ENCODE measurements around the gene CA4.
"Not testable (repeated sequence)": the region's sequence is repeated elsewhere in the genome, so short reads cannot be mapped to it uniquely, and the experiment has no call there.

Gene CA4

DNA sequence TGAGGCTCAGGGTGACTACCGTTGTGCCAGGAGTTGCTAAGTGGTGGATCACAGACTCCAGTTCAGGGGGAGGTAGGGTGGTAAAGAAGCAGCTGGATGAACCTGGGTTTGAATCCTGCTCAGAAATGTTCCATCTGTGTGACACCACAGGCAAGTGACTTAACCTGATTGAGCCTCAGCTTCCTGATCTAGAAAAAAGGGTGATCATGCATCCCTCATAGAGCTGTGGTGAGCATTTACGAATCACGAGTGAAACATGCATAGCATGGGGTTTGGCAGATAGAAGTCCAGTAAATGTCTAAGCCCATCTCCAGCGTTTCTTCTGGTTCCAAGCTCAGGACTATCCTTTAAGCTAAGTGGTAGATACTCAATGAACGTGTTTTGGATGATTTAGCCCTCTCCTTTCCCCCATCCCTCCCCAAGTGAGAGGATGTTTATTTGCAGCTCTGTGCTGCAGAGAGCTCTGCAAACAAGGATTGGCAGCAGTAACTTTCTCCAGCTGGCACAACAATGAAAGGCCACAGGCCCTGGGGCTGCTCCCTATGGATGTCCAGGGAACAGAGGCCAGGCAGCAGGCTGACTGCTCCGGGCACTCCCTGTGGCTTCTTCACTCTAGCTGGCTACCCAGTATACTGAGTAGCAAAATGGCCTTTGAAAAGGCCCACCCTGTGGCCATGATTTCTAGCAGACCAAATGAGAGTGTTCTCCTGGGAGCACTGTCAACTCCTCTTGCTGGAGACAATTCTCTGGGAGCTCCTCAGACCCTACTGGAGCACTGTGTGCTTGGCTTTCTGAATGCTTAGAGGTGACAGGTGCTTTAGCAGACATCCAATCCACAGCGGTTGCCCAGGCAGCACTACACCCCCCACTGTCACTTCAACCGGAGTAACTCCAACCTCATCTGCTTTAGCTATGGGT is 21.3 kb downstream of the CA4 start:
- peak; percentile 64 for FAIRE-seq
- no peak for DNase-seq (ENCODE audit: insufficient read length, low spot score)

DNA sequence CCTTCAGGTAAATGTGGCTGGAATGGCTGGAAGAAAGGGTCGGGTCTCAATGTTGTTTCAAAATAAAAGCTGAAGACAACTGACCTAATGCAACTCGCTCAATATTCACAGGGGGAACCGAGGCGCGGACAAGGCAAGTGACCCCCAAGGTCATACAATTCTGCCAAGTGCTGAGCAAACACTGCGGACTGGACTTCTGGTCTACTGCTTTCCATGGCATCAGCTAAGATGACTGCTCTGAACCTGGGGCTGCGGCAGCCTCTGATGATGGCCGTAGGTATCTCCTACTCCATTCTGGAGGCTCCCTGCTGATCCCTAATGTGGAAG is 21.9 kb downstream of the CA4 start:
- no peak for DNase-seq (ENCODE audit: insufficient read length, low spot score)
- FAIRE-seq, result no peak

GRCh38 chr17:60173304-60173819 is 23.6 kb downstream of the CA4 start:
- FAIRE-seq, result no peak
- no peak for DNase-seq (ENCODE audit: insufficient read length, low spot score)

- DNase-seq (ENCODE audit: insufficient read length, low spot score) (no peak), FAIRE-seq (no peak)
These were observed 24.3 kb downstream of the CA4 start for GRCh38 chr17:60174035-60174434.

- DNase-seq (ENCODE audit: insufficient read length, low spot score), result peak; percentile 17
- FAIRE-seq, result not testable (repeated sequence)
These were observed 25.0 kb downstream of the CA4 start for GRCh38 chr17:60174767-60175166.

DNA sequence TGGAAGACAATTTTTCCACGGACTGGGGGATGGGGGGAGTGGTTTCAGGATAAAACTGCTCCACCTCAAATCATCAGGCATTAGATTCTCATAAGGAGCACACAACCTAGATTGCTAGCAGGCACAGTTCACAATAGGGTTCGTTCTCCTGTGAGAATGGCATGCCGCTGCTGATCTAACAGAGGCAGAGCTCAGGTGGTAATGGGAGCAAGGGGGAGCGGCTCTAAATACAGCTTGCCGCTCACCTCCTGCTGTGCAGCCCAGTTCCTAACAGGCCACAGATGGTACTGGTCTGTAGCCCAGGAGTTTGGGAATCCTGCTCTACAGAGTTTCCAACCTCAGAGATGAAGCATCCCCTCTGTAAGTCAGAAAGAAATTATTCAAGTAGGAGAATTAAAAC is 27.0 kb downstream of the CA4 start:
- not testable (repeated sequence) for DNase-seq (ENCODE audit: insufficient read length, low spot score); FAIRE-seq

DNA sequence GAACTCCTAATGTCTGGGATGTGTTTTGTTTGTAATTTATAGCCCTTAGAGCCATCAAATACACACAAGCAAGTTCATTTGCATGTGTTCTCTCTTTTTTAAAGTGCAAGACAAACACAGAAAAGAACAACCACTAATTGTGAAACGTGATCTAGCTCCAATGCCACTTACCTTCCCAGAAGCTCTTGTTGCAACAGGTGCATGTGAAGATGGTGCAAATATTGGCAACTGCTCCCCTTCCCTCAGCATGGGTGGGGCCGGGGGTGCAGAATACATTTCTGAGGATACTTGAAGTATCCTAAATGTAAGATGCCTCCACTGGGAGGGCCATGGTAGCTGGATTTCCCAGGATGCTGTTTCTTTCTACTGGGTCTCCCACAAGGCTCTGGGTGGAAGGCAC is 28.4 kb downstream of the CA4 start:
- DNase-seq (ENCODE audit: insufficient read length, low spot score); FAIRE-seq: not testable (repeated sequence)

DNA sequence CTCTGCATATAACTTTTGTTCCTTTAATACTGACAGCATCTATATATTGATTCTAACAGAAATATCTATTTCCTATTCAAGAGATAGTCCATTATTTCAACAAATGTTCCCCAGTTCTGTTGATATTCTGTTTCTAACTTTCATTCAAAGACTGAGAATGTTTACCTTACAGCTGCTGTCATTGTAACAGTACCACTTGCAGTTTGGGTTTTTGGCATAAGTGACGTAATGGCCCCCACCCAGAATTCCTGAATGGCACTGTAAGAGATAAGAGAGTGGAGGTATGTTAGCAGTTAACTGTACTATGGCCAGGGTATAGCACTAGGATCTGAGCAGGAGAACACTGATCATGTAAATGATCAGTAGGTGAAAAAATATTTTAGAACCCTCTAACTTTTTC is 30.6 kb downstream of the CA4 start:
- not testable (repeated sequence) for DNase-seq (ENCODE audit: insufficient read length, low spot score); FAIRE-seq

DNA sequence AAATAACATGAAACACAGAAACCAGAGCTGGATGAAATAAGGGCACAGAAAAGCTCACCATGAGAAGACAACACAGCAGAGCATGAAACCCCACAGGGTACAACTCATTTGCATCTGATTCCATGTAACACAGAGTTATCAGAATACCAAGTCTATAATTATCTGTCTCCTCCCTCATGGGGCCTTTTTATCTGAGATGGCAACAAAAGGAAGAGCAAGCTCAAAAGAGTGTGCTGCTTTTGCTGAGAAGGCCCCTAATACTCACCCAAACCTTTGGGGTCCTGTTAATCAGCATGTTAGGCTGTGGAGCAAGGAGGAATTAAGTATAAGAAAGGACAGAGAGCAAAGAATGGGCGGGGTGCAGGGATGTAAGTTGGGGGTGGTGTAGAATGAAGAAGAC is 36.6 kb downstream of the CA4 start:
- not testable (repeated sequence) for FAIRE-seq; DNase-seq (ENCODE audit: insufficient read length, low spot score)

- not testable (repeated sequence) for FAIRE-seq; DNase-seq (ENCODE audit: insufficient read length, low spot score)
These were observed 37.3 kb downstream of the CA4 start for GRCh38 chr17:60186846-60187745.

DNA sequence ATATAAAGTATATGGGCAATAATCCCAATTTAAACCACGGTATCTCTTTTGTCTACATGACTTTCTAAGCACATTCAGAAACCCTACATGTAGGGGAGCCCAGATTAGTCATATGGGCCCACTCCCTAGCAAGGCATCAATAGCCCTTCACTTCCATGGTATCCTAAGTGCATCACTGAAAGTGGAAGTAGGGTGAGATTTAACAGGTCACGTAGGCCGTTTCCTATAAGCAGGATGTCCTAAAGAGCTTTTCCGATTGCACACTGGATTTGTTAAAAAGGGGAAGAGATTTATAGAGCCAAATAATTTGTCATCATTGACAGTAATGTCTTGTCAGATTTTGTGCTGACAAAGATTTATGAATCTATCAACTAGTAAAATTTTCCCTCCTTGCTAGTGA is 39.0 kb downstream of the CA4 start:
- DNase-seq (ENCODE audit: insufficient read length, low spot score) (no peak), FAIRE-seq (no peak)

DNA sequence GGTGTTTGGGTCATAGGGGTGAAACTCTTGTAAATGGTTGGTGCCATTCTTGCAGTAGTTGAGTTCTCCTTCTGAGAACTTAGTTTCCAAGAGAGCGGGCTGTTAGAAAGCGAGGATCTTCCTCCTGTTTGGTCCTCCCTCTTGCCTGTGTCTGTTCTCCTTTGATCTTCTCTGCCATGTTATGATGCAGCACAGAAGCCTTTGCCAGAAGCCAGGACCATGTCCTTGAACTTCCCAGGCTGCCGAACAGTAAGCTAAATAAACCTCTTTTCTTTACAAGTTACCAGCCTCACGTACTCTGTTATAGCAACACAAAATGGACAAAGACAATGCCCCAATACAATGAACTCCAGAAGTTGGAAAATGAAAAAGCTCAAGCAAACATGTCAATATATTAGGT is 40.3 kb downstream of the CA4 start:
- not testable (repeated sequence) for FAIRE-seq; DNase-seq (ENCODE audit: insufficient read length, low spot score)

DNA sequence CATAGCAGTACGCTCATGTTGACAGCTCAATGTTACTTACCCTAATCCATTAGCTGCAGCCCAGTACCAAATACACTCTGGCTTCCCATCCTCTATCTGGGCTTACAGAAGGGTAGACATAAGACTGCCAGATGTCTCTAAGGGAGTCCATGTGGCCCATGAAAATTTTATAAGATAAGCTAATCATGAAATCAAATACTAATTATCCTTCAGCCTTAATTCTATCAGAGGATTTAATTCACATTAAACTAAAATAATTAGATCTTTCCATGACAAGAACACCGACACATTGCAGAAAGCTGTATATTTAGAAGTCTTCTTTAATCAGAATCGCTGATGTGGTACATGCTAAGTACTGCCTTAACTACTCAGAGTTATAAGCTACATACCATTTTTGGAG is 43.3 kb downstream of the CA4 start:
- not testable (repeated sequence) for DNase-seq (ENCODE audit: insufficient read length, low spot score); FAIRE-seq

GRCh38 chr17:60193482-60193881 is 43.7 kb downstream of the CA4 start:
- DNase-seq (ENCODE audit: insufficient read length, low spot score) (no peak), FAIRE-seq (no peak)

- DNase-seq (ENCODE audit: insufficient read length, low spot score); FAIRE-seq: not testable (repeated sequence)
These were observed 44.4 kb downstream of the CA4 start for GRCh38 chr17:60194141-60194540.

DNA sequence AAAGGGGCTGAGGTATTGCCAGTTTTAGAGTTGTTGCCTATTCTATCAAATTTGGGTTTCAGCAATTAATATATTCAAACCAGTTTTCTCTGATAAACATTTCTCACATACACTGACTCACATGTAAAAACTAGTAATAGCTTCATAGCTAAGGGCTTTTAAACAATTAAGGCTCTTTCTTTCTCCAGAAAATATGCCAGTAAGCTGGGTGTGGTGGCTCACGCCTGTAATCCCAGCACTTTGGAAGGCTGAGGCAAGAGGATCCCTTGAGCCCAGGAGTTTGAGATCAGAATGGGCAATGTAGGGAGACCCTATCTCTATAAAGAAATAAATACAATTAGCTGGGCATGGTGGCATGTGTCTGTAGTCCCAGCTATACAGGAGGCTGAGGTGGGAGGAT is 48.9 kb downstream of the CA4 start:
- FAIRE-seq; DNase-seq (ENCODE audit: insufficient read length, low spot score): not testable (repeated sequence)

GRCh38 chr17:60205782-60206181 is 56.0 kb downstream of the CA4 start:
- not testable (repeated sequence) for FAIRE-seq; DNase-seq (ENCODE audit: insufficient read length, low spot score)

- not testable (repeated sequence) for FAIRE-seq; DNase-seq (ENCODE audit: insufficient read length, low spot score)
These were observed 58.5 kb downstream of the CA4 start for GRCh38 chr17:60208302-60208701.

Data from HTR-8/SVneo (cell line).